Activated naive CD8-positive, alpha-beta T cell (primary cell): ENCODE measurements around the gene ARNT2.

Experiments
- H3K27ac Mint-ChIP-seq: one replicate; pipeline ENCODE4 v1.8.0; 2021; ENCODE audit warnings: mixed read lengths
- H3K27me3 Mint-ChIP-seq: one replicate; pipeline ENCODE4 v1.8.0; 2021; ENCODE audit warnings: mixed read lengths
- H3K36me3 Mint-ChIP-seq: one replicate; pipeline ENCODE4 v1.8.0; 2021; ENCODE audit warnings: mixed read lengths
- H3K4me1 Mint-ChIP-seq: one replicate; pipeline ENCODE4 v1.8.0; 2021; ENCODE audit warnings: low read depth, mixed read lengths
- H3K4me3 Mint-ChIP-seq: one replicate; pipeline ENCODE4 v1.8.0; 2021; ENCODE audit warnings: mild to moderate bottlenecking, mixed read lengths
- H3K9me3 Mint-ChIP-seq: one replicate; pipeline ENCODE4 v1.8.0; 2021; ENCODE audit warnings: low read depth, mixed read lengths

Gene ARNT2

DNA sequence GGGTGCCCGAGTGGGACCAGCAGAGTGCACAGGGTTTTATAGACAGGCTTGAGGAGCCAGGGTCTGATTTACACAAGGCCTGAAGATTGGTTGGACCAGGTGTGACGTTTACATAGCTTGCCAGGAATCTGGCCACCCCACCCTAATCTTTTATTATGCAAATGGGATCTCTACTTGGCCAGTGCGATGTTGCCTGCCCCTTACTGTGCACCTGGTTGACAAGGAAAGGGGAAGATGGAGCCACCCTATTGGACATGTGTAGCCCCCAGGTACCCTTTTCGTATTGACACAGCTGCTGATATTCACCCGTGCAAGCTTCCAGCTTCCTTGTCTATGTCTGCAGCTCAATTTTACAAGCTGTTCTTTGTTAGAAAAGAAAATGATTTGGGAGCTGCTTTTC lies 132.0 kb downstream of the ARNT2 start:
- Mint-ChIP-seq H3K36me3 (peaks cover 3% of the 10 kb centered on the region), H3K27ac (no peak overlapping the region), H3K4me3 (no peak overlapping the region), H3K4me1 (no peaks in the 10 kb centered on the region), H3K9me3 (peaks cover 10% of the 10 kb centered on the region), H3K27me3 (peaks cover 20% of the 10 kb centered on the region)

GRCh38 chr15:80536716-80537115 lies 132.5 kb downstream of the ARNT2 start:
- Mint-ChIP-seq H3K4me3 (no peak overlapping the region), H3K4me1 (no peaks in the 10 kb centered on the region), H3K27me3 (peaks cover 20% of the 10 kb centered on the region), H3K27ac (no peak overlapping the region), H3K36me3 (peaks cover 3% of the 10 kb centered on the region), H3K9me3 (peaks cover 10% of the 10 kb centered on the region)

- Mint-ChIP-seq H3K27ac (no peak overlapping the region), H3K27me3 (peaks cover 16% of the 10 kb centered on the region), H3K9me3 (no peaks in the 10 kb centered on the region), H3K36me3 (no peaks in the 10 kb centered on the region), H3K4me3 (no peak overlapping the region), H3K4me1 (no peaks in the 10 kb centered on the region)
Observed at GRCh38 chr15:80545078-80545477, 140.9 kb downstream of the ARNT2 start.

GRCh38 chr15:80547264-80547663 lies 143.1 kb downstream of the ARNT2 start:
- H3K9me3 Mint-ChIP-seq, result no peaks in the 10 kb centered on the region
- no peaks in the 10 kb centered on the region for H3K4me1 Mint-ChIP-seq
- no peaks in the 10 kb centered on the region for H3K36me3 Mint-ChIP-seq
- H3K4me3 Mint-ChIP-seq, result no peak overlapping the region
- no peak overlapping the region for H3K27ac Mint-ChIP-seq
- H3K27me3 Mint-ChIP-seq, result peaks cover 20% of the 10 kb centered on the region

- Mint-ChIP-seq H3K27me3 (peaks cover 17% of the 10 kb centered on the region), H3K4me1 (no peaks in the 10 kb centered on the region), H3K4me3 (no peak overlapping the region), H3K36me3 (no peaks in the 10 kb centered on the region), H3K27ac (no peak overlapping the region), H3K9me3 (no peaks in the 10 kb centered on the region)
Observed at GRCh38 chr15:80549191-80549590, 145.0 kb downstream of the ARNT2 start.

DNA sequence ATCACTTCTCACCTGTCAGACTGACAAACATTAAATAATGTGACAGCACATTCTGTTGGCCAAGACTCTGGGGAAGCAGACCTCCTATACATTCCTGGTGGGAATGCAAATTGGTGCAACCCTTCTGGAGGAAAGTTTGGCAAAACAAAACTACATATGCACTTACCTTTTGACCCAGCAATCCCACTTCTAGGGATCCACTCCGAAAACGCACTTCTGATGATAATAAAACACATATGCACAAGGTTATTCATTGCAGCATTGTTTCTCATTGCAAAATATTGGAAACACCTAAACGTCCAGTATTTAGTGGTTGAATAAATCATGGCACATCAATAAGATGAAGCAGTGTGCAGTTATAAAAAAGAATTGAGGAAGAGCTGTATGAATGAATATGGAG lies 145.5 kb downstream of the ARNT2 start:
- no peaks in the 10 kb centered on the region for H3K36me3 Mint-ChIP-seq
- no peaks in the 10 kb centered on the region for H3K9me3 Mint-ChIP-seq
- H3K4me3 Mint-ChIP-seq, result no peak overlapping the region

GRCh38 chr15:80550219-80550907 lies 146.2 kb downstream of the ARNT2 start:
- Mint-ChIP-seq H3K36me3 (no peaks in the 10 kb centered on the region), H3K9me3 (no peaks in the 10 kb centered on the region), H3K27ac (no peak overlapping the region), H3K27me3 (peaks cover 9% of the 10 kb centered on the region), H3K4me1 (no peaks in the 10 kb centered on the region), H3K4me3 (no peak overlapping the region)

More for the DNA sequence above, 145.5 kb downstream of the ARNT2 start:
- peaks cover 13% of the 10 kb centered on the region for H3K27me3 Mint-ChIP-seq
- H3K4me1 Mint-ChIP-seq, result no peaks in the 10 kb centered on the region
- no peak overlapping the region for H3K27ac Mint-ChIP-seq

GRCh38 chr15:80550908-80551260 lies 146.7 kb downstream of the ARNT2 start:
- Mint-ChIP-seq H3K4me3 (no peak overlapping the region), H3K4me1 (no peaks in the 10 kb centered on the region), H3K27ac (no peak overlapping the region), H3K9me3 (no peaks in the 10 kb centered on the region), H3K36me3 (no peaks in the 10 kb centered on the region), H3K27me3 (peaks cover 8% of the 10 kb centered on the region)

DNA sequence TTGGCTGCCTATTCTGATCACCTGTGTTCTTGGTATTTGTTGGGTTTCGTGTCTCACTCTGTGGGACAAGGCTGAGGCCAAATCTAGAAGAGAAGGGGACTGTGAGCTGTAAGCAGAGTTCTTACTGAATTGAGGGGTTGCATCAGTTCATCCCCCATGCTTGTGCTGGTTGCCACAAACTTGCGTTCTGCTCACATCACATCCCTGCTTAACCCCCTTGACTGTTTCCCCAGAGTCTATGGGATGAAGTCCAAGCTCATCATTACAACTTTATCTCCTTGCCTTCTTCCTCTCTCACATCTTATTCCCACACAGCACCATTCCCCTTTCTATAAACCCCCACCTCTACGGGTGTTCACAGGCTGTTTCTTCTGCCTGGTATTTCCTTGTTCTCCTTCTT lies 147.2 kb downstream of the ARNT2 start:
- no peak overlapping the region for H3K27ac Mint-ChIP-seq
- peaks cover 5% of the 10 kb centered on the region for H3K27me3 Mint-ChIP-seq
- no peak overlapping the region for H3K4me3 Mint-ChIP-seq
- H3K9me3 Mint-ChIP-seq, result no peaks in the 10 kb centered on the region
- H3K4me1 Mint-ChIP-seq, result no peaks in the 10 kb centered on the region
- H3K36me3 Mint-ChIP-seq, result no peaks in the 10 kb centered on the region

GRCh38 chr15:80554560-80554959 lies 150.4 kb downstream of the ARNT2 start:
- H3K4me1 Mint-ChIP-seq, result no peaks in the 10 kb centered on the region
- no peaks in the 10 kb centered on the region for H3K36me3 Mint-ChIP-seq
- H3K27ac Mint-ChIP-seq, result no peak overlapping the region
- H3K27me3 Mint-ChIP-seq, result peaks cover 3% of the 10 kb centered on the region
- H3K9me3 Mint-ChIP-seq, result no peaks in the 10 kb centered on the region
- H3K4me3 Mint-ChIP-seq, result no peak overlapping the region

DNA sequence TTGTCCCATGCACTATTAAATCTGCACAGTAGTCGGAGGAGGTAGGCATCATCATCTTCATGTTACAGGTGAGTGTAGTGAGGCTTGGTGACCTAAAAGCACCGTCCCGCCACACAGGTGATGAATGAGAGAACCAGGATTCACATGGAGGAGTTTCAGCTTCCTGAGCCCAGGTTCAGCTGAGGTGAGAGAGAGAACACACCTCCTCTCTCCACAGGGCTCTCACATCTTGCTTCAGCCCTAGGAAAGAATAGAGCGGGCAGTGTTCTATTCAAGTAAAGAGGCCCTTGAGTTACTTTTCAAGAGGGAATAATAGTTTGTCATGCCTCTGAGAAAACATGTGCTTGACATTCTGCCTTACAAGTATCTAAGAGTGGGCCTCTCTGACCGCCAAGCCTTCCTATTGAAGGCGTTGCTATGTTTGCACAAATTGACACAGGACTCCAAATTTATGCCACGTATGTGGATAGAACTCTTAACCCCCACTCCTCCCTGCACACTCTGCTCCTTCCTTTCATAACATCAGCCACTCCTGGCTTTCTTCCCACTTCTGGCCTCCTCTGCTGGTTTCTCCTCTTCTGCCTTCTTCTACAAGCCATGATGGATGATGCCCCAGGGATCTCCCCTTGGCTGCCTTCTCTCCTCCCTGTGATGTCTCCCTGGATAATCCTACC lies 152.6 kb downstream of the ARNT2 start:
- no peak overlapping the region for H3K4me3 Mint-ChIP-seq

DNA sequence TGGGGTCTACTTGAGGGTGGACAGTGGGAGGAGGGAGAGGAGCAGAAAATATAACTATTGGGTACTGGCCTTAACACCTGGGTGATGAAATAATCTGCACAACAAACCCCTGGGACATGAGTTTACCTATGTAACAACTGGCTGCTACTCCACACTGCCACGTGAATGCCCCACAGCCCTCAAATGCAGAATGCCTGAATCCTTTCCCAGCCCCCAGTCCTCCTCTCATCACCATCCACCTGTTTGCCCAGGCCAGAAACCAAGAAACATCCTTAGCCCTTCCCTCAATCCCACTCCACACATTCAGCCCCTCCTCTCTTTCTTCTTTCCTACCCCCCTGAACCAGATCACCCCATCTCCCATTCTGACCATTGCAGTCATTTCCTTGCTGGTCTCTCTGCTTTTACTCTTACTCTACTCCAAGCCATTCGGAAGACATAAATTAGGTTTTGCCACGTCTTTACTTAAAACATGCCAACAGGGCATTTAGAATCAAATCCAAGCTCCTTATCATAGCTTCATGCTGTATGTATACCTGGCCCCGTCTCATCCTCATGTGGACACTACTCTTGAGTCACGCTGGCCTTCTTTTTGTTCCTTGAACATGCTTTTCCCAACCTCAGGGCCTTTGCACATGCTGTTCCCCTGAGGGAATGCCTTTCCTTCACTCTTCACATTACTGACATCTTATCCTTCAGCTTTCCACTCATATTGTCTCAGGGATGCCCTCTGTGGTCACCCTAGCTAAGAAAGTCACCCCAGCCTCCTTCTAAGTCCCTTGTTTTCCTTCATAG lies 153.5 kb downstream of the ARNT2 start:
- H3K4me1 Mint-ChIP-seq, result no peaks in the 10 kb centered on the region
- H3K27me3 Mint-ChIP-seq, result peaks cover 6% of the 10 kb centered on the region
- H3K36me3 Mint-ChIP-seq, result no peaks in the 10 kb centered on the region
- H3K27ac Mint-ChIP-seq, result no peak overlapping the region
- H3K9me3 Mint-ChIP-seq, result no peaks in the 10 kb centered on the region
- no peak overlapping the region for H3K4me3 Mint-ChIP-seq

More for the DNA sequence above, 152.6 kb downstream of the ARNT2 start:
- H3K27ac Mint-ChIP-seq, result no peak overlapping the region
- no peaks in the 10 kb centered on the region for H3K9me3 Mint-ChIP-seq
- H3K4me1 Mint-ChIP-seq, result no peaks in the 10 kb centered on the region
- H3K36me3 Mint-ChIP-seq, result no peaks in the 10 kb centered on the region
- H3K27me3 Mint-ChIP-seq, result peaks cover 6% of the 10 kb centered on the region

GRCh38 chr15:80558631-80559319 lies 154.6 kb downstream of the ARNT2 start:
- H3K27me3 Mint-ChIP-seq, result peaks cover 7% of the 10 kb centered on the region

GRCh38 chr15:80559320-80559693 lies 155.1 kb downstream of the ARNT2 start:
- Mint-ChIP-seq H3K27me3 (peaks cover 7% of the 10 kb centered on the region), H3K4me1 (no peaks in the 10 kb centered on the region), H3K36me3 (no peaks in the 10 kb centered on the region), H3K9me3 (no peaks in the 10 kb centered on the region), H3K4me3 (no peak overlapping the region), H3K27ac (no peak overlapping the region)

More at GRCh38 chr15:80558631-80559319, 154.6 kb downstream of the ARNT2 start:
- H3K4me3 Mint-ChIP-seq, result no peak overlapping the region
- H3K4me1 Mint-ChIP-seq, result no peaks in the 10 kb centered on the region
- H3K9me3 Mint-ChIP-seq, result no peaks in the 10 kb centered on the region
- H3K36me3 Mint-ChIP-seq, result no peaks in the 10 kb centered on the region
- no peak overlapping the region for H3K27ac Mint-ChIP-seq

DNA sequence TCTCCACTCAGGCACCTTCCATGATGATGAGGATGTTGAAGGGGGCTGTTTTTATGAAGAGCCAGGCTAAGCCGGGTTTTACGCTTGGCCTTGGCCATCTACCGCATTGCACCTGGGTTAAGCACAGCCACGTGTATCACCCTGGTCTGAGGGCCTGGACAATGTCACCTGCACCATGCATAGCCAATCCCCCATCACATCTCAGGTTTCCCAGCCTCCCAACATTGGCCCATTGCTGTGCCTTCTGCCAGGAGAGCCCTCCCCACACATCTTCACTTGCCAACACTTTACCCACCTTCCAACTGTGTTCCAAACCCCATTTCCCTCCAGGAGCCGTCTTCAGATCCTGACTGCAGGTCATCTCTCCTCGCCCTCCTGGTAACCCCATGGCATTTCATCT lies 155.6 kb downstream of the ARNT2 start:
- Mint-ChIP-seq H3K27ac (no peak overlapping the region), H3K36me3 (no peaks in the 10 kb centered on the region), H3K9me3 (no peaks in the 10 kb centered on the region)

More for the DNA sequence above, 155.6 kb downstream of the ARNT2 start:
- Mint-ChIP-seq H3K4me3 (no peak overlapping the region), H3K27me3 (peaks cover 7% of the 10 kb centered on the region), H3K4me1 (no peaks in the 10 kb centered on the region)
